Mononuclear cell (primary cell): ENCODE results near the gene STIL. TPM values are rescaled to one million over a fixed set of nuclear protein-coding genes. Genes with fewer than 3 reads are reported as not detected.

Source experiments
- H3K27me3 ChIP-seq: 2 replicates; pipeline ENCODE4 v1.6.0; 2011; ENCODE audit warnings: low read length, control low read depth; ENCODE audit not compliant: insufficient read depth
- H3K4me1 ChIP-seq: 2 replicates; pipeline ENCODE4 v1.5.1; 2011; ENCODE audit warnings: mild to moderate bottlenecking, low read length, control low read depth; ENCODE audit not compliant: insufficient read depth
- H3K4me3 ChIP-seq: 2 replicates; pipeline ENCODE4 v1.5.1; 2011; ENCODE audit warnings: mild to moderate bottlenecking, low read length, moderate library complexity
- H3K9me3 ChIP-seq: 2 replicates; pipeline ENCODE4 v1.5.1; 2011; ENCODE audit warnings: low read depth, mild to moderate bottlenecking, control low read depth, low read length
- total RNA-seq: library from RNA; depleted of rRNA; stranded (reverse); fragments of >200 nt; gene quantifications from one replicate; pipeline ENCODE4 v1.2.3, GENCODE V29; 2012

The STIL gene
- total RNA-seq, 1 donor: 4.9 TPM

DNA sequence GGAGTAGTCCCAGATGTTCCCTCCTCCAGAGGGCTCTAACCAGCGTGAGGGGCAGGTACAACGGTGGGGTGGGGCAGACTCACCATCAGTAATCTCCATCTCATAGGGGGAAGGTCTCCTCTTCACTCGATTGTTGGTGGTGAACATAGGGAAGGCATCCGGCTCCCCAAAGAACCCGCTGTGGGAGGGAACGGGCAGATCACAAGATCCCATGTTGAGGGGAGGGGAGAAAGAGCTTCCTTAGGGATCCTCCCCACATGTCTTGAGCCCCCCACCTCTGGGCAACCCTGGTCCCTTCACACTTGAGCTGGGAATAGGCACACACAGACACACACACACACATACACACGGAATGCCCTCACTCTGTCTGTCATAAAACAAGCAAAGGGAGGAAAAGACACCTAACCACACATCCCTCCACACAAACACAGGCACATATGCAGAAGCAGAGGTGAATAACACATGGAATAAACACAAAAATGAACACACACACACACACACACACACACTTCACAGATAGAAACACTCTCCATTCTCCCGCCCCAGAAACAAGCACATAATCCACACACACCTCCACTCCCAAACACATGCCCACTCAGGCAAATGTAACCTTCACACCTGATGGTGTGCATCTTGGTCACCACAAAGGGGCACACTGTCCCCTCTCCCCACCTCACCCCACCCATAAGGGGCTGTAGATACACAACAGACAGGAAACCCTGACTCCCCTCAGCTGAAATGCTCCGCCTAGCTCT lies 89.8 kb downstream of the STIL start:
- Histone ChIP-seq H3K9me3 (no peaks in the 10 kb centered on the region), H3K4me1 (peaks cover 4% of the 10 kb centered on the region), H3K4me3 (no peak overlapping the region), H3K27me3 (peaks cover 53% of the 10 kb centered on the region)

DNA sequence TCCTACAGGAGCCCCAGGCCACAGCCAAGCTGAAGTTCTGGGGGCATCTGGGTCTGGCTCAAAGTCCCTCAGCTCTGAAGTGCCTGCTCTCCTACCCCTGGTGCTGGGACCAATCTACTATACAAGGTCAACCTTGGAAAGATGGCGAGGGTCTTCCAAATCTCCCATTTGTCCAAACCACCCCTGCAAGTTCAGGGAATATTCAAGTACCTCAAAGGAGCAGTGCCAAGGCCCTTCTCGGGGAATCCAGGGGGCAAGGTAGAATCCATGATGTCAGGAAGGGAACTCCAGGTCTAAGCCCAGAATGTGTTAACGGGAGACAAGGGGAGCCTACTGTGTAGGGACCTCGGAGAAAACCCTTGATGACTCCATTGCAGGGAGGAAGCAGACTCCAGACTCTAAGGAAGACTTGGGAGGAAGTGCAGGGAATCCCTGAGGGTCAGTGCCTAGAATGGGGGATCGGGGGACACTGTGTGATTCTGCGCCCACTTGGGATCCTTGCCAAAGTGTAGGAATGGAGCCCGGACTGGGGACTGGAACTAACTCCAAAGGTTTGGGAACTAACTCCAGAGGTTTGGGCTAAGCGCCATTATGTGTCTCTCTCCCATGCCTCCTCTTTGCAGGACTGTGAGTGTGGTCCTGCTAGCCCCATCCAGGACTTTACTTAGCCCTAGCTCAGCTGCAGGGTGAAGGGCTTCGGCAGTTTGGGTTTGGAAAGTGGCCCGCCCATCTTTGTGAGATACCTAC lies 90.6 kb downstream of the STIL start:
- Histone ChIP-seq H3K9me3 (no peaks in the 10 kb centered on the region), H3K4me3 (no peak overlapping the region), H3K4me1 (peaks cover 4% of the 10 kb centered on the region), H3K27me3 (peaks cover 45% of the 10 kb centered on the region)

DNA sequence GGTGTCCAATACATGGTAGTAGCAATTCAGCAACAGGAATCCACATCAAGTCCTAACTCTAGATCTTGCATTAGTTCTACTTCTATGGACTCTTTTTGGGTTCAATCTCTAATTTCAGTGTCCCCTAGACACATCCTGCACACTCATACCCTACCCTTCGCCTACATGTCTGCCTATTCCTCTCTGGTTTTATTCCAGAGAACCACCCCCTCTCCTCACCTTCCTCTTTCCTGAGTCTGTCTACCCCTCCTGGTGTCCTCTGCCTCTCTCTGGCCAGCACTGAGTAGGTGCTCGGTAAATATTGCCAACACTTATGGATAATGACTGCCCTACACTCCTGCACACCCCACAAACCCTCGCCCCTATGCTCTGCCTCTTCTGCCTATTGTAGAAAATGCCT lies 91.5 kb downstream of the STIL start:
- H3K27me3 ChIP-seq: peaks cover 37% of the 10 kb centered on the region
- no peak overlapping the region for H3K4me3 ChIP-seq
- peaks cover 4% of the 10 kb centered on the region for H3K4me1 ChIP-seq
- H3K9me3 ChIP-seq: no peaks in the 10 kb centered on the region

DNA sequence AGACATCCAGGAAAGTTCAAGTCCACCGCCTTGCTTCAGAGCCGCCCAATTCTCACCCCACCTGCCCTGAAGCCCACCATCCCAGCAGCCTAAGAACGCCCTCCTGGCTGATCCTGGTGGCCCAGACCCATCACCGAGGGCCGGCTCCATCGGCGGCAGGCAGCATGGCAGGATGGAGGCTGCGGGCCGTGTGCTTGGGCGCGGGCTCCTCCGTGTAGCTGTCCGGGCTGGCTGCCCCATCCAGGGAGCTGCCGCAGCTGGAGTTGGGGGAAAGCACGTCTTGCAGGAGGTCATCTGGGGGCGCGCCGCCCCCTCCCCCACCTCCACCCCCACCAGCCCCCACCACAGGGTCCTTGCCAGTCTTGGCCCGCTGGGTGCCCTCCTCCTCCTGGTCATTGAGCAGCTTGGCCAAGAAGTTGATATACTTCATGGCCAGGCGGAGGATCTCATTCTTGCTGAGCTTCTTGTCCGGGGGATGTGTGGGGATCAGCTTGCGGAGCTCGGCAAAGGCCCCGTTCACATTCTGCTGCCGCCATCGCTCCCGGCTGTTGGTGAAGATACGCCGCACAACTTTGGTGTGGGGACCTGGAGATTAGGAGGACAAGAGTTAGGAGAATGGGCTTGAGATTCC lies 94.2 kb downstream of the STIL start:
- no peaks in the 10 kb centered on the region for H3K4me1 ChIP-seq
- peaks cover 15% of the 10 kb centered on the region for H3K27me3 ChIP-seq
- no peak overlapping the region for H3K4me3 ChIP-seq
- no peaks in the 10 kb centered on the region for H3K9me3 ChIP-seq

DNA sequence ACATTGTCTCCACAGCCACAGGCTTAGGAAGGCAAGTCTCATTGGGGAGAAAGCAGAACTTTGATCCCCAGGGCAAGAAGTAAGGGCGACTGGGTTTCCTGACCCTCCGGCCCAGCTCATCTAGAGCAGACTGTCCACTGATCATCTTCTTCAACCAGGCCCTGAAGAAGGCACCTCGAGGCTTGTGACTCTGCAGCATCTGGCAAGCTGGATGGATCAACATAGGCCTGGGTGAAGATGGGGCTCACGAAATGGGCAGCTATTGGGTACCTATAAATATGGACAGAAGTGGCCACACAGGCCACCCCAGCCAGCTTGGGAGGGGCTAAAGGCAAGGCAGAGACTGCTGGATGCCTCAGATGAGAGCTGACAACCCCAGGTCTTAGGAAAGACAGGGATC lies 94.9 kb downstream of the STIL start:
- Histone ChIP-seq H3K4me3 (no peak overlapping the region), H3K4me1 (no peaks in the 10 kb centered on the region), H3K27me3 (peaks cover 8% of the 10 kb centered on the region), H3K9me3 (no peaks in the 10 kb centered on the region)

DNA sequence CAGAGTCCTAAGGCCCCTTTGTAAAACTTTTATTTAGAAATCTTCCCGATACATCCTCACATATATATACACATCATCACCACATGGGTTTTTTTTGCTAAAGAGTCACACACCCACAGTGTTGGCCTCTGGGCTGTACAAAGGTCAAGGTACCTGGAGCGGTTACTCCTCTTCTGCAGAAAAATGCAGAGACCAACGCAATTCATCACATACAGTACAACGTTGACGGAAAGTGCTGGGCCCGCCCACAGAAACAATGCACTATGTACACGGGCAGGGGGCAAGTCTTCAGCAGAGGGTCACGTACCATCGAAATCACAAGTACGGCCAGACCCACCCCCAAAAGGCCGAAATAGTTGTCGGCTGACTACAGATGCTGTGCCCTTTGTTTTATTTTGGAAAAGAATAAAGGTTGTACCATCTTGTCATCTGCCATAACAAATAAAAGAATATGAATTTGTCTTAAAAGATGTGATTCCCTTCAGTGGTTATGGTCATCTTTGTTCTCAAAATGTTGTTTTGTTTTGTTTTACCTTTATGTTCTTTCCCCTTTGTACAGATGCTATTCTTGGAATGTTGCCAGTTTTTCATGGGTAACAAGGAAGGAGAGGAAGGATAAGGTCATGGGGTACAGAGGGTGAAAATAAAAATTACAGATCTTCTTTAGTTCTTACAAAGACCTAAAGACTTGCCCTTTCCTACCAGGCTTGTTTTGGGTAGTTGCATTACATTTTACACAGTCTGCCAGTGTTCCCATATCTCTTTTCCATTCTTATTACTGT lies 97.5 kb downstream of the STIL start:
- Histone ChIP-seq H3K4me3 (no peak overlapping the region), H3K4me1 (peaks cover 8% of the 10 kb centered on the region), H3K27me3 (no peaks in the 10 kb centered on the region), H3K9me3 (no peaks in the 10 kb centered on the region)

DNA sequence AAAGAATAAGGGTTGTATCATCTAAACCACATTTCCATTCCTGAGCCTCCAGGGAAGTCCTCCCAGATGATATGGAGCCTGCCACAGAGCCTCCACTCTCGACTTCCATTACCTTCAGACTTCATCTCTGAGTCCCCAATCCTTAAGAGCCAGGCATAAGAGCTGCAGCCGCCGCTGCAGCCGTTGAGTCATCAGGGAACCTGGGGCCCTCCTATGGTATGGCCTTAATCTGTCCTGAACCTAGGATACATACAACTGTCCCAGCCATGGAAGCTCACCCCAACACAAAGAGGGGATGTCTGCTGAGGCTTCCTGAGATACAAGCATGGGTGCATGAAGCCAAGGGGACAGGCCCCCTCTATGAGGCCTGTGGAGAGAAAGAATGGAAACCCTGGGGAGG lies 98.2 kb downstream of the STIL start:
- H3K4me3 ChIP-seq: no peak overlapping the region
- peaks cover 8% of the 10 kb centered on the region for H3K4me1 ChIP-seq
- no peaks in the 10 kb centered on the region for H3K27me3 ChIP-seq
- no peaks in the 10 kb centered on the region for H3K9me3 ChIP-seq

DNA sequence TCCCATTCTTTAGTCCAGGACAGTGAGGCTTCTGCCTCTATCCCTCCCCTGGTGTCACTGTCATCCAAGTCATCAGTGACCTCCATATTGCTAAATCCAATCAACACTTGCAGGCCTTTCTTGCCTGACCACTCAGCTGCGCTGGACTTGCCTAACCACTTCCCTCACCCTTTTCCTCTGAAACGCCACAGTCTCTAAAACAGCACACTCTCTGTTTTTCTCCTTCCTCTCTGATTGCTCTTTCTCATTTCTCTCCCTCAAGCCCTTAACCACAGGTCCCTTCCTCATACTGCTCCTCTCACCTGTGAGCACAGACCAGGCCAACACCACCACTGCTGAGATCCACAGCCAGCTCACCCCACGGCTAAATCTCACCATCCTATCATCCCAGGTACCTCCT lies 99.4 kb downstream of the STIL start:
- no peaks in the 10 kb centered on the region for H3K9me3 ChIP-seq
- no peaks in the 10 kb centered on the region for H3K27me3 ChIP-seq
- H3K4me3 ChIP-seq: no peak overlapping the region
- peaks cover 8% of the 10 kb centered on the region for H3K4me1 ChIP-seq

DNA sequence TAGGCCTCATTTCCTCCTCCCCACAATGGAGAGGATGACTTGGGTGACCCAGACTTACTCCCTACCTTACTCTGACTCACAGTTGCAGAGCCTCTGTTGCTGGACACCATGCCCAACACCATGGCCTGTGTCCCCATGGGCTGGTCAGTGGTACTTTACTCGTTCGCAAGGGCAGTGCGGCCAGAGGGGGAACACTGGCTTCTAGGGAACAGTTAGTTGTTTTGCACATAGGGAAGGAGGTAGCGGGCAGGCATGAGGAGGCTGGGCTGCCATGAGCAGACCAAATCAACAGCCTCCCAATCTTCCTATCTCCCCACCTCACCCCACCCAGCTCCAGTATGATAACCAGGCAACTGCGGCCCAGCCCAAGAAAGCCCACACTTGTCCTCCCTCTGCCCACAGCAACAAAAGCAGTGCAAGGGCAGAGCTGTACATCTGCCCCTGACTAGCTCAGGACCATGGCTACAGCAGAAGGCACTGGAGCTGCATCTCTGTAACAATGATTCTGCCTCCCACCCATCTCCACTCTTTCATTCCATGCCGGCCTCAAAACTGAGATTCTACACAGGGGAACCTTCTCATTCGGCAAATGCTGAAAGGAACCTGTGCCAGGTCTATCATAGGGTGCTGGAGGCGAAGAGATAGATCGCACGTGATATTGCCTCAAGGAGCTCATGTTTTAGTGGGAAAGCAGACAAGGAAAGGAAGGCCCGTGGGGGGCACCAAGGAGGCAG lies 100.5 kb downstream of the STIL start:
- H3K9me3 ChIP-seq: no peaks in the 10 kb centered on the region
- no peaks in the 10 kb centered on the region for H3K27me3 ChIP-seq
- H3K4me3 ChIP-seq: no peak overlapping the region
- peaks cover 8% of the 10 kb centered on the region for H3K4me1 ChIP-seq

DNA sequence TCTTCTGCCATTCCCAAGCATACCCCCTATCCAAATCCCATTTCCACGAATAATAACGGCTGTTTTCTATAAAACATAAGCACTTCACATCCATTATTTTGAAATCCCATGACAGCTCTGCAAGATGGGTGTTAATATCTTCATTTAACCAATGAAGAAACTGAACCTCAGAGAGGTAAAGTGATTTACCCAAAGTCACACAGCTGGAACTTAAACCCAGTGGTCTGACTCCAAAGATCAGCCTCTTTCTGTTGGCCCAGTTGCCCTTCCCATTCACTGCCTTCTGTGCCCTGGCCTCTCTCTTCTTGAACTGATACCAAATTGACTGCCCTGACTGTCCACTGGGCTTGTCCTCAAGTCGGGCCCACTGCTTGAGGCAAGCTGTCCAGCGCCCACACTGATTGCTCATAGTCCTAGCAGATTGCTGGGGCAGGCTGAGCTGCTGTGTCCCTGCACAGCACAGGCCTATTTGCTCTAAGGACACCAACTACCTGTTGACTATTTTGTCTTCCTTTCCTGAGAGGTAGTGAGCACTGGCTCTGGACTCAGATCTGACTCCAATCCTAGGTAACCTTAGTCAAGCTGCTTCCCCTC lies 101.2 kb downstream of the STIL start:
- Histone ChIP-seq H3K9me3 (no peaks in the 10 kb centered on the region), H3K4me3 (no peak overlapping the region), H3K4me1 (peaks cover 8% of the 10 kb centered on the region), H3K27me3 (no peaks in the 10 kb centered on the region)

DNA sequence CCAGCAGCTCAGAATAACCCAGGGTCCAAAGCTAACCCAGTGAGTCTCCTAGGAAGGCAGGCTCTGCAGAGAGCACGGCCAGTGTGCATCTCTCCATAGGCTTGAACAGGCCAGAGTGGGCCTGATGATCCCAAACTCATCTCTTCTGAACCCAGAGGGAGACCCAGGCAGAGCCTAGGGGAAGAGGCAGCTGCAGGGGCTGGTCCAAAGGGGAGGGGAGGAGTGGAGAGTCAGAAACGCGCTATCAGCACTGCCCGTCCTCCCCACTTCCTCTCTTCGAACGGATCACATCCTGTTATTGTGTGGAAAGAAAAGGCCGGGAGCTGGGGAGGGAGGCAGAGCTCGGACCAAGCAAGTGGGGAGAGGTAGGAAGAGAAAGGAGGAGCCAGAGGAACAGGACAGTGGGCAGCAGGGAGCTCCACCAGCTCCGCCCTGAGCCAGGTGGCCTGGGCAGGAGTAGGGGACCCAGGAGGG lies 102.1 kb downstream of the STIL start:
- no peak overlapping the region for H3K4me3 ChIP-seq
- no peaks in the 10 kb centered on the region for H3K9me3 ChIP-seq
- H3K27me3 ChIP-seq: no peaks in the 10 kb centered on the region
- peaks cover 8% of the 10 kb centered on the region for H3K4me1 ChIP-seq

DNA sequence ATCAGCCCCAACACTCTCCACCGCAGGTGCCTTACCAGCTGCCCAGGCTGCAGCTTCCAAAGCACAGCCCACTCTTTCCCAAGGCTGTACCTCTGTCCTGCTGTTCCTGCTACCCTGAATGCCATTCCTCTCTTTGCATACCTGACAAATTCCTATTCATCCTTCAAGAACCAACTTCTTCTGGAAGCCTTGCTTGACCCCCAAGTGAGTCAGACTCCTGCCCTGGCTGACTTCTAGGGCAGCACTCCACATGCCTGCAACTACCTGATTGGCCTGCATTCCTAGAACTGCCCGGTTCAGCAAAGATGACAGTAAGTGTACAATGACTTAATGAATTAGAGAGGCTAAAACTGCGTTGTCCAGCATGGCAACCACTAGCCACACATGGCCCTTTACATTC lies 103.3 kb downstream of the STIL start:
- Histone ChIP-seq H3K4me1 (peaks cover 8% of the 10 kb centered on the region), H3K9me3 (no peaks in the 10 kb centered on the region), H3K4me3 (no peak overlapping the region), H3K27me3 (no peaks in the 10 kb centered on the region)

DNA sequence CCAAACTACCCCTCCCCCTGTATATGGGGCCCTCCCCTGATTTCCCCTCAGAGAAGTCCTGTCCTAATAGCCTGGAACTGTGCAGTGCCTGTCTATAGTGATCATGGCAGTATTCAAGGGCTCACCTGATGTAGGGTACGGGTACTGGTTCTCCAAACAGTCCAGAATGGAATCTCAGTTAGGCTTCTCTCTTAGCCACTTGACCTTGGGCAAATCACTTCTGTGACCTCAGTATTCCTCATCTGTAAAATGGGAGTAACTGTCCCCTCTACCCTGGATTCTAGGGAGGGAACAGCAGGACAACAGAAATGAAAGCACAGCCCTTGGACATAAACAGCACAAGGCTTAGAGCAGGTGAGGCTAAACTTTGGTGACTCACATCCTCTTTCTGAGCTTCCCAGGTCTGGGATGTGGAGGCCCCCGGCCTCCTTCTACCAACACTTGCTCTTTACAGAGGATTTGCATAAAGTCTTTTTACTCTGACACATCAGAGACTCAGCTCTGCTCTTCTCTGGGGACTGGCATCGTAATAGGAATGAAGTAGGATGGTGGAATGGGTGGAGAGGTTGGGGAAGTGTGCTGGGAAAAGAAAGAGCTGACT lies 104.1 kb downstream of the STIL start:
- H3K9me3 ChIP-seq: no peaks in the 10 kb centered on the region
- H3K4me3 ChIP-seq: no peak overlapping the region
- H3K4me1 ChIP-seq: peaks cover 8% of the 10 kb centered on the region
- no peaks in the 10 kb centered on the region for H3K27me3 ChIP-seq

DNA sequence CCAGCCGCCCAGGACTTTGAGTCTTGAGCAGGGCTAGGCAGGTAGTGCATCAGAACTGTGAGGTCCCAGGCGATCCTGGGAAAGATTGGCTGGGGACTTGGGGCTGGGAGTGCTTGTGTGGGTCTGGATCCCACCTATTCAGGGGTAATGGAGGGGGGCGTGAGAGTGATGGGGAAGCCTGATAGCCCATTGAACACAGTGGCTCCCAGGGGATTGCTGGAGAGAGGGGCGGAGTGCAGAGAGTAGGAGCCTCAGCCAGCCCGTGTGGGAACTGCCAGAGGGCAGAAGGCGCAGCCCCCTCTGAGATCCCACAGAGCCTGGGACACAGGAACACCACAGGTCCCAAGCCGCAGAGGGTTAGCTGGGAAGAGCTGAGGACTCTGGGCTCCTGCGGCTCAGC lies 104.9 kb downstream of the STIL start:
- Histone ChIP-seq H3K4me3 (no peak overlapping the region), H3K4me1 (peaks cover 8% of the 10 kb centered on the region), H3K9me3 (no peaks in the 10 kb centered on the region), H3K27me3 (no peaks in the 10 kb centered on the region)
